GM12878 (cell line): Measurements from ENCODE around the gene GNPTG. TPM values are rescaled to one million over a fixed set of nuclear protein-coding genes. Genes with fewer than 3 reads are reported as not detected.
A peak's percentile ranks its signal among the peaks of the same experiment; 100 is the strongest.

Experiments used
- ASH2L ChIP-seq: fragments of 300-600, 200-600 bp; sonication (generic); IDR thresholded peaks from 2 replicates; pipeline ENCODE4 v1.6.1; 2017; ENCODE audit warnings: low read depth, mild to moderate bottlenecking, borderline replicate concordance
- CEBPZ ChIP-seq: fragments of 150-350 bp; IDR thresholded peaks from 2 replicates; pipeline ENCODE4 v1.6.1; 2016; ENCODE audit warnings: low read depth, low read length
- FOS ChIP-seq: IDR thresholded peaks from 3 replicates; pipeline ENCODE4 v1.6.1; 2011; ENCODE audit warnings: borderline replicate concordance; ENCODE audit not compliant: insufficient read length; ENCODE audit errors: extremely low read depth
- FOXK2 ChIP-seq: fragments of 450-650 bp; IDR thresholded peaks from 2 replicates; pipeline ENCODE4 v1.6.1; 2017; ENCODE audit warnings: mild to moderate bottlenecking, moderate library complexity
- GABPA ChIP-seq: IDR thresholded peaks from 2 replicates; pipeline ENCODE4 v1.6.1; 2014; ENCODE audit warnings: antibody characterized with exemption, low read depth, mild to moderate bottlenecking, inconsistent platforms
- HDGF ChIP-seq: fragments of 450-650 bp; IDR thresholded peaks from 2 replicates; pipeline ENCODE4 v1.6.1; 2016; ENCODE audit warnings: antibody characterized with exemption
- IKZF1 ChIP-seq: fragments of 450-650 bp; conservative IDR thresholded peaks from 2 replicates; pipeline ENCODE4 v1.6.1; 2017; ENCODE audit warnings: antibody characterized with exemption, mild to moderate bottlenecking
- MLLT1 ChIP-seq: fragments of 450-650 bp; IDR thresholded peaks from 2 replicates; pipeline ENCODE4 v1.6.1; 2016; ENCODE audit warnings: mild to moderate bottlenecking
- MXI1 ChIP-seq: fragments of 150-350 bp; IDR thresholded peaks from 2 replicates; pipeline ENCODE4 v1.6.1; 2011; ENCODE audit warnings: low read depth, mild to moderate bottlenecking, inconsistent platforms, low read length, improper control_type of control experiment
- NR2C1 ChIP-seq: fragments of 450-650 bp; IDR thresholded peaks from 2 replicates; pipeline ENCODE4 v1.6.1; 2017; ENCODE audit warnings: antibody characterized with exemption, mild to moderate bottlenecking, moderate library complexity
- POLR2A ChIP-seq: IDR thresholded peaks from 2 replicates; pipeline ENCODE4 v1.6.1; 2011; ENCODE audit warnings: low read depth, mild to moderate bottlenecking, low read length
- RAD51 ChIP-seq: fragments of 450-650 bp; IDR thresholded peaks from 2 replicates; pipeline ENCODE4 v1.6.1; 2016; ENCODE audit warnings: moderate library complexity, mild to moderate bottlenecking, inconsistent platforms
- SMAD5 ChIP-seq: IDR thresholded peaks from 2 replicates; pipeline ENCODE4 v1.6.1; 2016; ENCODE audit warnings: antibody characterized with exemption, low read depth
- SMC3 ChIP-seq: IDR thresholded peaks from 2 replicates; pipeline ENCODE4 v1.6.1; 2011; ENCODE audit warnings: low read length, improper control_type of control experiment, borderline replicate concordance
- SP1 ChIP-seq: IDR thresholded peaks from one replicate; pipeline ENCODE4 v1.6.1; 2011; ENCODE audit warnings: low read depth, low read length
- TBL1XR1 ChIP-seq: IDR thresholded peaks from 2 replicates; pipeline ENCODE4 v1.6.1; 2012; ENCODE audit warnings: low read depth, low read length, improper control_type of control experiment
- TCF7 ChIP-seq: IDR thresholded peaks from 2 replicates; pipeline ENCODE4 v1.6.1; 2014; ENCODE audit warnings: antibody characterized with exemption, borderline replicate concordance
- ZBTB33 ChIP-seq: fragments of 450-650 bp; IDR thresholded peaks from 2 replicates; pipeline ENCODE4 v1.6.1; 2017; ENCODE audit warnings: mild to moderate bottlenecking
- ZNF24 ChIP-seq: fragments of 450-650 bp; IDR thresholded peaks from 2 replicates; pipeline ENCODE4 v1.6.1; 2017; ENCODE audit warnings: antibody characterized with exemption, mild to moderate bottlenecking
- ZNF592 ChIP-seq: fragments of 450-650 bp; IDR thresholded peaks from 2 replicates; pipeline ENCODE4 v1.6.1; 2017; ENCODE audit warnings: mild to moderate bottlenecking, moderate library complexity
- polyA plus RNA-seq, 11 experiments: library from polyadenylated mRNA; depleted of rRNA in 4 of 11; unstranded in 6 of 11; stranded (reverse) in 5 of 11; fragments of >200 nt; fragmentation: Nextera tagmentation in 4 of 11; fragmentation: Illumina TruSeq in 1 of 11; extraction: Ambion mirVana in 4 of 11; extraction: Trizol in 1 of 11; gene quantifications; 1 replicate in 1 of 11; 2 replicates in 10 of 11; pipeline versions ENCODE4 v1.2.1 to v1.2.3, GENCODE V29; 2011 to 2016; ENCODE audit warnings: inconsistent platforms in 2 of 11, missing spikeins in 2 of 11, low read depth in 1 of 11
- total RNA-seq, 4 experiments: library from RNA; depleted of rRNA in 3 of 4; stranded (reverse); fragments of >200 nt in 3 of 4; fragmentation: Illumina TruSeq in 1 of 4; extraction: Trizol in 1 of 4; gene quantifications; 2 replicates each; pipeline versions ENCODE4 v1.2.1 to v1.2.3, GENCODE V29; 2013 to 2021

Gene GNPTG
- total and polyA plus RNA-seq, 10 of the 15 experiments (the other 5 are each of a cell fraction or from before 2014, with no cell fraction given) = 0.80 to 32.6 (median 20.9) TPM

GRCh38 chr16:1379304-1380076, 27.8 kb downstream of the GNPTG start (continued):
- TF ChIP-seq TCF7 (no peak), MLLT1 (no peak), NR2C1 (no peak), FOXK2 (no peak), ZNF592 (no peak), SMAD5 (no peak), TBL1XR1 (no peak), HDGF (no peak), ZBTB33 (no peak), IKZF1 (peak; percentile 36; the same call in 1 of the 2 replicates), POLR2A (peak; percentile 87), CEBPZ (no peak), MXI1 (no peak; the same call in 1 of the 2 replicates), SP1 (no peak), FOS (no peak), RAD51 (no peak), ASH2L (no peak), GABPA (no peak), SMC3 (no peak), ZNF24 (no peak)
